Endothelial cell of umbilical vein (primary cell): ENCODE data around the gene PDE3A.

Experiments
- CTCF ChIP-seq, 2 donors: IDR thresholded peaks; 1 replicate in 1 of 2; 2 replicates in 1 of 2; pipeline ENCODE4 v1.5.1; 2011; ENCODE audit warnings: low read length in 2 of 2, mild to moderate bottlenecking in 2 of 2, moderate library complexity in 2 of 2, control low read depth in 1 of 2, inconsistent platforms in 1 of 2, low read depth in 1 of 2; ENCODE audit not compliant: insufficient read depth in 1 of 2; ENCODE audit errors: extremely low read depth in 1 of 2
- FOS ChIP-seq: IDR thresholded peaks from 2 replicates; pipeline ENCODE4 v1.6.1; 2011; ENCODE audit warnings: mild to moderate bottlenecking, low read length, moderate library complexity, borderline replicate concordance; ENCODE audit not compliant: insufficient read depth
- GATA2 ChIP-seq: IDR thresholded peaks from 2 replicates; pipeline ENCODE4 v1.7.0; 2011; ENCODE audit warnings: low read depth, mild to moderate bottlenecking, moderate library complexity, mixed read lengths, low read length; ENCODE audit not compliant: insufficient read length, insufficient read depth
- POLR2A ChIP-seq: IDR thresholded peaks from 2 replicates; pipeline ENCODE4 v1.6.1; 2012; ENCODE audit warnings: low read depth, mild to moderate bottlenecking, control low read depth, low read length

- TF ChIP-seq CTCF (IDR thresholded peaks at IDR 0.05; ENCODE audit: extremely low read depth in 1 of 2, insufficient read depth in 1 of 2, low read depth in 1 of 2, low read length in 2 of 2) (no peak), FOS (no peak), POLR2A (no peak), GATA2 (no peak)
Observed at GRCh38 chr12:20439626-20440025, 71.3 kb downstream of the PDE3A start.
